GM04503 (cell line): ENCODE data around the gene SBF2.
"Not testable (repeated sequence)": the region's sequence is repeated elsewhere in the genome, so short reads cannot be mapped to it uniquely, and the experiment has no call there.

Experiments used
- DNase-seq: peaks from one replicate; pipeline ENCODE4 v3.0.0-alpha.2; 2012; ENCODE audit warnings: low read depth

The SBF2 gene

GRCh38 chr11:9747229-9747628, 546.8 kb downstream of the SBF2 start:
- no peak for DNase-seq

GRCh38 chr11:9745411-9746211, 548.4 kb downstream of the SBF2 start:
- no peak for DNase-seq

DNA sequence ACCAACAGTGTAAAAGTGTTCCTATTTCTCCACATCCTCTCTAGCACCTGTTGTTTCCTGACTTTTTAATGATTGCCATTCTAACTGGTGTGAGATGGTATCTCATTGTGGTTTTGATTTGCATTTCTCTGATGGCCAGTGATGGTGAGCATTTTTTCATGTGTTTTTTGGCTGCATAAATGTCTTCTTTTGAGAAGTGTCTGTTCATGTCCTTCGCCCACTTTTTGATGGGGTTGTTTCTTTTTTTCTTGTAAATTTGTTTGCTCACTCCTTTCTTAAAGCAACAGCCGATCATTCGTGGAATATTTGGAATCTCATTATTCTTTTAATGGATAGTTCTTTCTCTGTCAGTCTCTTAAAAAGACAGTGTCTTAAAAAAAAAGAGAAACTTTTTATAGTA, 550.5 kb downstream of the SBF2 start:
- not testable (repeated sequence) for DNase-seq

- DNase-seq: no peak
Measured at GRCh38 chr11:9741260-9741659, 552.8 kb downstream of the SBF2 start.

GRCh38 chr11:9740202-9740883, 553.7 kb downstream of the SBF2 start:
- no peak for DNase-seq

DNA sequence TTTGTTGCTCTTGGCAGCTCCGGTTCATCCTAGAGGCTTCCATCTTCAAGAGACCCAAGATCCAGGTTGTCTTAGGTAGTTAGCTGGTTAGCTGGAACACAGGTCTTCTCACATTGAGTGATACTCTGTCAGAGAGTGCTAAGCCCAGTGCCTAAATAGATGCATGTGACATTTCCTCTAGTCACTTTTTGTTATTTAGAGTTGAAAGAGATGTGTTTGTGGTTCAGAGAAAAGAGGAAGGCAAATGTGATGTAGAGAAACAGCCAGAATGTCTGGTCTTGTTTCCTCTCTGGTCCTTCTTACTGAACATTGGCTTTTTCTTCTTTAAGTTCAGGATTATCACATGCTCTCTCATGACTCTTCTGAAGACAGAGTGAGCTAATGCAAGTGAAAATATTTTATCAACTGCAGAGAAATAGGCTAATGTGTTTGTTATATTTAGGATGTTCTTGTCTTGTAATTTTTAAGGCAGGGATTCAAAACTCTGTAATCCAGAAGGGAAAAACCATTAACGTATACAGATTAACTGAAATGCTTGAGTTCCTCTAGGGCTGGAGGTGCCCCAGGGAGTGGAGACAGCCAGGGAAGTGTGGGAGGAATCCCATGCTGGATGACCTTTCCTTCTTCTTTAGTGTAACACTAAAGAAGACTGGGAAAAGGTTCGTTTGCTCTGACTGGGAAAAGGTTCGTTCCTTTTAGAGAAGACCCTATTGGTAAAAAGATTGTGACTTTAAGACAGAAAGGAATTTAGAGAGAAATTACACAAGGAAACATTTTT, 554.7 kb downstream of the SBF2 start:
- no peak for DNase-seq

DNA sequence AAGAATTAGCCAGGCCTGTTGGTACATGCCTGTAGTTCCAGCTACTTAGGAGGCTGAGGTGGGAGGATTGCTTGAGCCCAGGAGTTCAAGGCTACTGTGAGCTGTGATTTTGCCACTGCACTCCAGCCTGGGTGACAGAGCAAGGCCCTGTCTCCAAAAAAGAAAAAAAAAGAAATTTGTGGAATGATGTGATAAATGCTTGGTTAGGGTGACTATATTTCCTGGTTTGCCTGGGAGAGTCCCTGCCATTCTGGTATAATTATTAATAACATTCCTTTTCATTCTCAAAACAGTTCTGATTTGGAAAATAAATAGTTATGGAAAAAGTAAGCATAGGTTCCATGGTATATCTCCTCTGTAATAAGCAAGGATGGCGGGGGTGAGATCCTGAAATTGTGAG, 555.3 kb downstream of the SBF2 start:
- DNase-seq: no peak

GRCh38 chr11:9738116-9738515, 555.9 kb downstream of the SBF2 start:
- no peak for DNase-seq

DNA sequence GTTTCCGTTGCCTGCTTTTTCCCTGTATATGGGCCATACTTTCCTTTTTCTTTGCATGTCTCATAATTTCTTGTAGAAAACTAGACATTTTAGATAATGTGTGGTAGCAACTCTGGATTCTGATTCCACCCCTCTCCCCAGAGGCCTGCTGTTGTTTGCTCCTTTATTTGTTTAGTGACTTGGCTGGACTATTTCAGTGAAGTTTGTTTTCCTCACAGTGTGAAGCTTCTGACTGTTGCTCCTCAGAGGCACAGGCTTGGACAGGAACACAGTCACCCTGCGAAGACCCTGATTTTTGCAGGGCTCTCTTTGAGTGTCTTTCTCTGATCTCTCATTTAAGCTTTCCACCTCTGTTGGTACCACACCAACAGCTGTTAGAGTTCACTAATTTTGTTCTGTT, 557.7 kb downstream of the SBF2 start:
- DNase-seq: no peak

DNA sequence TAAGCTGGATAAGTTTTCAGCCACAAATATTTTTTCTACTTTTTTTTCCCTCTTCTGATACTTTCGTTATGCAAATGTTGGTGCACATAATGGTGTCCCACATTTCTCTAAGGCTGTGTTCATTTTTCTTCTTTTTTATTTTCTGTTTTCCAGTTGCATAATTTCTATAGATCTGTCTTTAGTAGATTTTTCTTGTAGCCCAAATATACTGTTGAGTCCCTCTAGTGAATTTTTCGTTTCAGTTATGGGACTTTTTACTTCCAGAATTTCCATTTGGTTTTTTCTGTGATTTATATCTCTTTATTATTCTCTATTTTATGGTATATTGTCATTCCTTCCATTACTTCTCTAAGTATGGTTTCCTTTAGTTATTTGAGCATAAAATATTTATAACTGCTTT, 558.1 kb downstream of the SBF2 start:
- no peak for DNase-seq

DNA sequence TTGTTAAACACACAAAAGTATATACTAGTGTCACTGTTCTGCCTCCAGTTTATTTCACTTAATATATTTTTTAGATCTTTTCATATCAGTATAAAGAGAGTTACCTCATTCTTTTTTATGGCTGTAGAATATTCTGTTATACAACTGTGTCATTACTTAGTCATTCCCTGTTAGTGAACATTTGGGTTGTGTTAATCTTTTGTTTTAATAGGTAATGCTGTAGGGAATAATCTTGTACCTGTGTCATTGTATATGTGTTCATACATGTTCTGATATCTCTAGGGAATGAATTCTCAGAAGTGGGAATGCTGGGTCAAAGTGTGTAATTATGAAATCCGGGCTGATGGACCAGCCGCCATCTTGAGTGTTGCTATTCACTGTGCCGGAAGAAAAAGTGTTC, 558.8 kb downstream of the SBF2 start:
- DNase-seq: no peak

- DNase-seq: no peak
Measured at GRCh38 chr11:9733212-9733611, 560.8 kb downstream of the SBF2 start.

- DNase-seq: no peak
Measured at GRCh38 chr11:9732453-9732852, 561.6 kb downstream of the SBF2 start.

- no peak for DNase-seq
Measured at GRCh38 chr11:9731256-9731655, 562.8 kb downstream of the SBF2 start.
